Hematopoietic multipotent progenitor cell (in vitro differentiated cells): ENCODE measurements around the gene SLC9A3. TPM values are rescaled to one million over a fixed set of nuclear protein-coding genes. Genes with fewer than 3 reads are reported as not detected.
"Not testable (repeated sequence)": the region's sequence is repeated elsewhere in the genome, so short reads cannot be mapped to it uniquely, and the experiment has no call there.

Source experiments
- DNase-seq, 3 donors: peaks; one replicate each; pipeline ENCODE4 v3.0.0-alpha.2; 2011 to 2015; ENCODE audit warnings: low read depth in 2 of 3, low spot score in 2 of 3
- total RNA-seq: library from RNA; depleted of rRNA; stranded (reverse); fragments of >200 nt; gene quantifications from one replicate; pipeline ENCODE4 v1.2.3, GENCODE V29; 2012

SLC9A3 gene
- total RNA-seq, 1 donor: 3.5 TPM

- no peak for DNase-seq
These were observed 31.8 kb downstream of the SLC9A3 start for GRCh38 chr5:492314-492893.

GRCh38 chr5:491856-492155 is 32.4 kb downstream of the SLC9A3 start:
- no peak for DNase-seq

GRCh38 chr5:491119-491855 is 33.0 kb downstream of the SLC9A3 start:
- DNase-seq: no peak

- DNase-seq: no peak
These were observed 33.8 kb downstream of the SLC9A3 start for GRCh38 chr5:490116-491106.

DNA sequence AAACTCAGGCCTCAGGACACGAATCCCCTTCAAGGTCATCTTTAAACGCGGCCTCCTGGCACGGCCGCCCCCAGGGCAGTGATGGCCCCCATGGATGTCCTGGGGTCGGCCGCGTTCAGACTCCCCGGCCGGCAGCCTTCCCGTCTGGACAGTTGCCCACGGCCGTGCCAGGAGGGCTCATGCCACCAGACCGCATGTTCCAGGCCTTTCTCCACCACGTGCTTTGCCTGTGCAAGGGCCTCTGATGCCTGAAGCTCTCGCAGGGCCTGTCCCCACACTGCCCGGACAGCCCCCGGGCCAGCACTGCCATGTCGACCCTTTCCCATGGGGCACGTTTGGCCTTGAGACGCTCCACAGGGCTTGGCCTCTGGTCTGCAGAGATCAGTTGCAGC is 34.6 kb downstream of the SLC9A3 start:
- DNase-seq: no peak

- DNase-seq: no peak
These were observed 35.2 kb downstream of the SLC9A3 start for GRCh38 chr5:488744-489688.

- DNase-seq: no peak
These were observed 36.0 kb downstream of the SLC9A3 start for GRCh38 chr5:488241-488640.

DNA sequence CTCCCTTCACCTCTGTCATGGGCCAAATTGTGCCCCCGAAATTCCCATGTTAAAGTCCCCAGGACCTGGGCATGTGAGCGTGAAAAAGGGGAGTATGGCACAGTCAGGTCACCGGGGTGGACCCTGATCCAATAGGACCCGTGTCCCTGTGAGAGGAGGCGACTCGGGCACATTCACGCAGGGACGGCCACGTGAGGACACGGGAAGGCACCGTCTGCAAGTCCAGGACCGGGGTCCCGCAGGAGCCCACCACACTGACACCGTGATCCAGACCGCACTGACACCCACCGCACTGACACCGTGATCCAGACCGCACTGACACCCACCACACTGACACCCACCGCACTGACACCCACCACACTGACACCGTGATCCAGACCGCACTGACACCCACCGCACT is 37.7 kb downstream of the SLC9A3 start:
- DNase-seq: not testable (repeated sequence)

DNA sequence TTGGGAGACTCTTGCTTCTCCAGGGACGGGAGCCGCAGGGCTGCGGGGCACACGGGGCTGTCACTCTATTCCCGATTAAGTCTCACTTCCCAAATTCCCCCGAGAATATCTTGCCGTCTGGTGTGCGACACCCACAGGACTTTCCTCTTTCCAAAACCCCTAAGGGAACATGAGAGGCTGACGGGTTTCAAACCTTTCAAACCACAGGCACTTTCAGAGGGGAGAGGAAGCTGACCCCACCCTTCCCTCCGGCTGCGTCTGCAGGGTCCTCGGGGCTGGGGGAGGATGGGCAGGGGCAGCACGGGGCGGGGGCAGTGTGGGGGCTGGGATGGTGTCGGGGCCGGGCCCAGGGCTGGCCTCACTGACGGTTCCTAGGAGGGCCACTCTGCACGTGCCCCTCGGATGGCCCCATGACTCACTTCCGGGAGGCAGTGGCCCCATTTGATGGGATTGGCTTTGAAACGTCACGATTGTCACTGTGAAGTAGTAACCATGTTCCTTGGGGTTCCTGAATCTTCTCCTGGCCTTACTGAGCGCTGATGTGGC is 38.2 kb downstream of the SLC9A3 start:
- DNase-seq: peak in 2 of 3 donors; percentile 46 to 59

DNA sequence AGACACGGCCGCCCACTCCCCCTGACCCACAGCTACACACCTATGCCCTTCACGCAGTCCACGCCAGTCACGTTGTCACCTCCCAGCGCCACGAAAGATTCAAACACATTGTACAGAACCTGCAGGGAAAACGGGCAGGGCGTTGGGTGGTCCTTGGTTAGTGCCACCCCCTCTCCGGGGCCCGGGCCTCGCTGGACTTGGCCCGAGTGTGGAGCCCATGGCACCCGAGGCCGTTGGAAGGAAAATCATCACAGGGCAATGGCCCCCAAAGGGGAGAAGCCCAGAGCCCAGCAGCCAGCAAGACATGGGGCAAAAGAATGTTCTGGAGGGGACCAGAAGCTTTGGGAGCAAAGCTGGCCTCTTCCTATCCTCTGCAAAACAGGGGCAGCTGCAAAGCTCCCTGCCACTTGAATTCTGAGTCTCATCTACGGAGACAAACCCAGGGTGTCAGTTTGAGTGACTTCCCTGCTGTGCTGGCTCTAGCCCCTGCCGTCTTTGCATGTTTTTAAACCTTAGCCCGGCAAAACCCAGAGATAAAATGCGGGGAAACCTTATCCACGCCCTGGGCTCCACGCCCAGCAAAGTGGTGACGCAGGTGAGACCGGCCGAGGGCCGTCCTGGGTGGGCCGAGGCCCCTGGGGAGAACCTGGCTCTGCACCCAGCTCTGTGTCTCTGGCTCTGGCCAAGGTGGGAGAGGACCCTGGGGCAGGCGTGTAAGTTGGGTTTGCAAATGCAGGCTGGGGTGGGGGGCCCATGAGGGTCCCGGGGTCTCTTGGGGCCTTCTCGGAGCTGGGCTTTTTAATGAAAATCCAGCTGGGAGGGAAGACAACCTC is 38.9 kb downstream of the SLC9A3 start:
- no peak for DNase-seq

GRCh38 chr5:484556-484955 is 39.7 kb downstream of the SLC9A3 start:
- no peak for DNase-seq

DNA sequence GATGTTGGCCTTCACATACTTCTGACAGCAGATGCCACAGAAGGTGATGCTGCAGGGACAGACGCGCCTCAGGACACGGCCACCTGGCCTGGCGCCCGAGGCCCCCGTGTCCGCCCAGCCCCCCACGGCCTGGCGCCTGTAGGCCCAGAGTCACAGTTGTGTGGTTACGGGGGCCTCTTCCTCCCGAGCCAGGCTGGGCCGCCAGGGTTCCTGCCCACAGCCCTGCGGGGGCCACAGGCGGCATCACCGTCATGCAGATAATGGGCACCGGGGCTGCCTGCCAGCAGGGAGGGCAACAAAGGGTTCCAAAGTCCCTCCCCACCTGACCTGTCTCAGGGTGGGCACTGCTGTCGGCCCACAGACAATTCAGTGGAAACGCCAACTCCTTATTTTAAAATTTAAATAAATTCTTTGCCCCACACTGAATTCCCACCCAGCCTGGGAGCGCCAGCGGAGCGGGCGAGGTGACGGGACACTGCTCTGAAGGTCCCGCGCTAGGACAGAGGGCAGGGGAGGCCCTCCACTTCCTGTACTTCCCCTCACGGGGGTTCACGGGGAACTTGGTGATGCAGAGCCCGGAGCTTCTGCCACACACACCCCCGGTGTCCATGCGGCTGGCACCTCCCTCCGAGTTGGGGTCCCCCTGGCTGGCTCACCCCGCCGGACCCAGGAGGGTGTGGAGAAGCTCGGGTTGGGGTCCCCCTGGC is 40.7 kb downstream of the SLC9A3 start:
- peak in 2 of 3 donors; percentile 71 to 83 for DNase-seq

DNA sequence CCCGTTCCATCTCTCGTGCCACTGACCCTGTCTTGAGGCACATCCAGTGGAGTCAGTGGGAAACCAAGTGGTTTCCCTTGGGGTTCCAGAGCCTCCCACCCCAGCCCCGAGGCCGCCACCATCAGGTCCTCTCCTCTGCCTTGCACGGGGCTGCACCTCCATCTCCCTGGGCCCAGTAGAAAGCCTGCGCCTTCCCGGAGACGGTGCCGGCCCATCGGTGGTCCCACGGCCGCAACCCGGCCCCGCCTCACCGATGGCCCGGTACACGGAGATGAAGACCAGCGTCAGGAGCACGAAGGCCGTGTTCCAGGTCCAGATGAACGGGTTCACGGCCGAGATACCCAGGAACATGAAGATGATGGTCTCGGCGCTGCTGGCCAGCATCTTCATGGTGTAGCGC is 41.2 kb downstream of the SLC9A3 start:
- DNase-seq: no peak

- no peak for DNase-seq
These were observed 41.7 kb downstream of the SLC9A3 start for GRCh38 chr5:482506-482905.

GRCh38 chr5:482021-482420 is 42.2 kb downstream of the SLC9A3 start:
- no peak for DNase-seq

DNA sequence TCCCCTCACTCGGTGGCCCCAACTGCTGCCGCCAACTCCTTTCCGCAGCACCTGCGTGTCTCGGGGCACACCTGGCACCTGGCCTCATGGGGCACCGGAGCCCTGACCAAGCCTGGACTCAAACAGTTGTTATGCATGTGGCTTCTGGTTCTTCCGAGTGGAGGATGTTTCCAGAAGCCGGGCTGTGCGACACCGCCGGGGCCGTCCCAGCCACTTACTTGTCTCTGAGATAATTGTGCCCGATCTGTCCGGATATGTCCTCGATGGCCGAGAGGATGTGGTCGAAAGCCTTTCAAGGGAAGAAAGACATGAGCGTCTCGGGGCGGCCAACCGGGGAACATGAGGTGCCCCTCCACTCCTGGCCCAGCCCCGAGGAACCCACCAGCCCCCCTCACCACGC is 42.9 kb downstream of the SLC9A3 start:
- DNase-seq: no peak

DNA sequence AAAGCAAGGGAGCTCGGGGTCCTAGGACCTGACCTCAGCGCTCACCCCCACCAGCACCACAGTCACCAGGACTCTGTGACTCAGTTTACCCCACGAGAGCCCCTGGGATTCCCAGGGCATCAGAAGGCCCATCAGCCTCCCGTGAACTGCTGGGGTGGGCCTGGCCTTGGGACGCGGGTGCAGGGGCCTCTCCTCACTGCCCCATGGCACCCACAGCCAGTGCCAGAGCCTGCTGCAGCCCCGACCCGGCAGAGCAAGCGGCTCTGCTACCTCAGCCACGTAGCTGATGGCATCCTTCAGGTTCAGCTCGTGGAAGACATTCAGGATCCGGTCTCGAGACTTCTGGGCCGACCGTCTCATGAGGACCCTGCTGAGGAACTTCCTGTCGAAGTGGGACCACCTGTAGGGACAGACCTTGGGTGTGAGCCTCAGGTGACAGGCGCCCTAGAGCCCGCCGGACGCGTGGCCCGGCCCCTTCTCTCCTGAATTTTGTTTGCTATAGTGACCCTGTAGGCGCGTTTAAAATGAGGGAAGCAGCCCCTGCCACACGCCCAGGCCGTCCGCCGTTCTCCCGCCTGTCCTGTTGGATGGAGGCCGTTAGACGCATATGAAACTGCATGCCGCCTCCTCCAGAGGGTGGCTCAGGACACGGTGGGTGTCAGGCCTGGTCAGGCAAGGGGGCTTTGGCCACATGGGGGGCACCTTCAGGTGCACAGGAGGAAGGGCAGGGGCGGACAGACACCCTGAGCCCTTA is 44.5 kb downstream of the SLC9A3 start:
- no peak for DNase-seq

DNA sequence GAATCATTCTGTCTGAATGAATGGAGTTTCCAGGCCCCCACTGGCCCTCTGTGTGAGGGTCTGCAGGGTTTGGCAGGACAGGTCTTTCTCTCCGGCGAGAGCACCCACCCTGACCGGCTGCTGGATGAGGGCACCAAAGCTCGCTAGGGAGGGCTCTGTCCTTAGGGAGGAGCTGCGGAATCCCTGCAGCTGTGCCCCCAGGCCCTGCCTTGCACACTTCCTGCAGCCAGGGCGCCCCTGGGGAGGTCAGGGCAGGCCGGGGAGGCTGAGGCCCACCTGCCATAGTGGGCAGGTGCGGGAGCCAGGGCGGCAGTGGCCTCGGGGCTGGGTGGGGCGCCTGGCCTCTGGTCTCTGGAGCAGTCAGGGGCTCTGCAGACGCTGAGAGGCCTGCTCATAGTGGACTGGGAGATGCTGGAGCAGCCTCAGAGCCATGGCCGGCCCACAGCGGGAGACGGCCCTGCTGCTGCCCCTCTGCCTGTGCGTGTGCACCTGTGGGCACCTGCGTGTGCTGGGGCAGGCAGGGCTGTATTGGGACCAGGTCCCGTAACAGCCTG is 45.2 kb downstream of the SLC9A3 start:
- no peak for DNase-seq
